NT2/D1 (cell line): ENCODE results near the gene ANKS6.
"Not testable (repeated sequence)": the region's sequence is repeated elsewhere in the genome, so short reads cannot be mapped to it uniquely, and the experiment has no call there.

Experiments
- DNase-seq: peaks from one replicate; pipeline ENCODE4 v3.0.0-alpha.2; 2011; ENCODE audit warnings: low read depth, low spot score
- H3K27me3 ChIP-seq: 2 replicates; pipeline ENCODE4 v1.6.0; 2011; ENCODE audit warnings: mild to moderate bottlenecking; ENCODE audit not compliant: insufficient read length, insufficient read depth
- H3K36me3 ChIP-seq: 2 replicates; pipeline ENCODE4 v1.6.1; 2011; ENCODE audit warnings: mild to moderate bottlenecking, low read length, mixed read lengths; ENCODE audit not compliant: insufficient read depth, insufficient read length
- H3K4me1 ChIP-seq: 2 replicates; pipeline ENCODE4 v1.5.1; 2011; ENCODE audit not compliant: insufficient read depth, insufficient read length
- H3K4me3 ChIP-seq: 2 replicates; pipeline ENCODE4 v1.5.1; 2011; ENCODE audit warnings: low read depth; ENCODE audit not compliant: insufficient read length
- H3K9ac ChIP-seq: 2 replicates; pipeline ENCODE4 v1.6.0; 2011; ENCODE audit warnings: low read depth; ENCODE audit not compliant: insufficient read length
- H3K9me3 ChIP-seq: 2 replicates; pipeline ENCODE4 v1.5.1; 2011; ENCODE audit warnings: mild to moderate bottlenecking, low read length; ENCODE audit not compliant: insufficient read depth
- SUZ12 ChIP-seq: IDR thresholded peaks from 2 replicates; pipeline ENCODE4 v1.6.1; 2011; ENCODE audit not compliant: insufficient read length, insufficient read depth; ENCODE audit errors: extremely low read depth
- YY1 ChIP-seq: IDR thresholded peaks from 2 replicates; pipeline ENCODE4 v1.6.1; 2011; ENCODE audit not compliant: insufficient read length, insufficient read depth
- ZNF274 ChIP-seq: IDR thresholded peaks from 2 replicates; pipeline ENCODE4 v1.6.1; 2011; ENCODE audit warnings: mild to moderate bottlenecking, low read depth, low read length

The ANKS6 gene

DNA sequence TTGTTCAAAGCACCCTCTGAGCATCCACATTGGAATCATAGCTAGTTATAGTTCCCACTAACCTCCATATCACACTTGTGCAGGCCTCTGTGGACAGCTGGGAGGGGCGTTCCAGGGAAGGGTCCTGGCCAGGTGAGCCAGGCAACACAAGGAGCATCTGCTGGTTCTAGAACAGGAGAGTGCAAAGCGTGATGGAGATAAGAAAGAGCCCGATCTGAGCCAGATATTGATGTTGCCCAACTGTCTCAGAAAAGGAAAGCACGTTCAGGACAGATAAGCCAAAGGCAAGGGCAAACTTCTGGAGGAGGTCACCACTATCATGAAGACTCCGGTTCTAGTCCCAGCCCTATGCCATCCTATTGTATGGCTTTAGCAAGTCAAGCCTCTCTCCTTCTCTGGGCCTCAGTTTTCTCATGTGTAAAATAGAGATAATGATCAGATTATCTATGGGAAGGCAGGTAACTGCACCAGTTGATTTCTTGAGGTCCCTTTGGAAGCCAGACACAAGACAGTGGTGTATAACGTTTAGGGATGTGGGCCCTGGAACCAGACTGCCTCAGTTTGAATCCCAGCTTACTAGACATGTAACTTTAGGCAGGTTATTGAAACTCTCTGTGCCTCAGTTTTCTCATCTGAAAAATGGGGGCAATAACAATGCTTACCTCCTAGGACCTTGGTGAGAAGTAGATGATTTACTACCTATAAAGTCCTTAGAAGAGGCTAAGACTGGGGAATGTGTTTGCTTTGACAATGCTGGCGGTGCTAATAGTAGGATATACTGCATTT, 107.5 kb downstream of the ANKS6 start:
- no peak for TF ChIP-seq SUZ12
- no peak for TF ChIP-seq ZNF274
- TF ChIP-seq YY1: no peak
- no peak for DNase-seq
- Histone ChIP-seq H3K9ac (no peak overlapping the region), H3K9me3 (no peaks in the 10 kb centered on the region), H3K36me3 (no peaks in the 10 kb centered on the region), H3K4me3 (no peak overlapping the region), H3K4me1 (no peaks in the 10 kb centered on the region), H3K27me3 (peaks cover 5% of the 10 kb centered on the region)

DNA sequence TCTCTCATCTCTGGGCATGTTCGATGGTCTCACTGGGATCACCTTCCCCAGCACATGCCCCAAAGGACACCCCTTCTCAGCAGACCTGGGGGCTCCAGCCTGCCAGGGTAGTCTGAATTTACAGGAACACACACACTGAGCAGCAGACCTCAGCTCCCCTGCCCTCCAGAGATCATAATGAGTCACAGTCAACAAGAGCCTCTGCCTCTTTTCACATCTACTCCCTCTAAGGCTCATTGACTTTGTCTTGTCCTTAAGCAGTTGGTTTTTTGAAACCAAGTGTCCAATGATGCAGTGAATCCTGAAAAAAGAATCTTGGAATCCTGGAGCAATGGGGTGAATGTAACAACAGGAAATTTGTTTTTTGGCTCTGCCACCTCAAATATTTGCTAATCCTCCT, 108.4 kb downstream of the ANKS6 start:
- Histone ChIP-seq H3K4me3 (no peak overlapping the region), H3K9me3 (no peaks in the 10 kb centered on the region), H3K9ac (no peak overlapping the region), H3K27me3 (peaks cover 5% of the 10 kb centered on the region), H3K4me1 (no peaks in the 10 kb centered on the region), H3K36me3 (no peaks in the 10 kb centered on the region)
- no peak for DNase-seq
- TF ChIP-seq SUZ12: no peak
- no peak for TF ChIP-seq YY1
- TF ChIP-seq ZNF274: no peak

DNA sequence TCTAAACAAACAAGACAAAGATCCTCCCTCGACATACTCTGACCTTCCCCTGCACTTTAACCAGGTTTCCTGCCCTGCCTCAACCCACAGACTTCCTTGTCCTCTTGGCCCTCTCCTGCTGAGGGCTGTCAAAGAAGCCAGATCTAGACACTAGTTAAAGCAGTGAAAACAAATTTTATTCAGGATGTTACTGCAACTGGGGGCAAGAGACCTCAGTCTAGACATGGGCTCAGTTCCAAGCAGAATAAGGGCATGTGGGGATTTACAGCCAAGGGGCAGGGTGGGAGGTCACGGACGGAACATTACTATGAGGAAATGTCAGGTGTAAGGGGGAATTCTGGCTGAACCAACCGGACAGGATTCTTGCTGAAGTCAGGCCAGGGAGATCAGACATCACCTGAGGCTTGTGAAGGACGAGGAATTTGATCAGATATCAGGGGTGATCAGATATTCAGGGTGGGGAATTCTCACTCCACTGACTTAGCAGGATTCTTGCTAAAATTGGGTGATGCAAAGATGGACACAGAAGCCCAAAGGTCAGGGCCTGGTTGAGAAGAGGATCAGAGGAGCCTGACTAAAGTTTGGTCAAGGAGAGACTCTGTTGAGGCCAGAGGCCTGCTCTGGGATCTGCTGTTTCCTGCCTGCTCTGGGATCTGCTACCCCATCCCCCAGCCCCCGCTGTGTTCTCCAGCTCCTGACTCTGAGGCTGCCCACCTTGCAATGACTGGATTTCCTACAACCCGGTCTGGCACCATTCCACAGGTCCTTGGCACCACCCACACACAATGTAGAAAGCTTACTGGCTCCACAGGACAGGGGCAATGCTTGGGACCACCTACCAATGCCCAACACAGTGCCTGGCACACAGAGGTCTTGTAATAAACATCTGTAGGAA, 109.1 kb downstream of the ANKS6 start:
- Histone ChIP-seq H3K9me3 (no peaks in the 10 kb centered on the region), H3K27me3 (peaks cover 5% of the 10 kb centered on the region), H3K4me3 (no peak overlapping the region), H3K36me3 (no peaks in the 10 kb centered on the region), H3K4me1 (no peaks in the 10 kb centered on the region), H3K9ac (no peak overlapping the region)
- no peak for TF ChIP-seq ZNF274
- no peak for DNase-seq

DNA sequence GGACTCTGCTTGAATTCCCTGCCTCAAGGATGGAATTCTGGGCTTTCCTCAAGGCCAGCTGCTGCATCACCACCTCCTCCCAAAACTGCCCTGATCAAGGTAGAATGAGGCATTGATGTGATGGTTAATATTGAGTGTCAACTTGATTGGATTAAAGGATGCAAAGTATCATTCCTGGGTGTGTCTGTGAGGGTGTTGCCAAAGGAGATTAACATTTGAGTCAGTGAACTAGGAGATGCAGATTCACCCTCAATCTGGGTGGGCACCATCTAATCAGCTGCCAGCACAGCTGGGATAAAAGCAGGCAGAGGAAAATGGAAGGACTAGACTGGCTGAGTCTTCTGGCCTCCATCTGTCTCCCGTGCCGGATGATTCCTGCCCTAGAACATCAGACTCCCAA, 111.5 kb downstream of the ANKS6 start:
- not testable (repeated sequence) for H3K9ac ChIP-seq, DNase-seq, H3K9me3 ChIP-seq, H3K4me1 ChIP-seq, H3K4me3 ChIP-seq, H3K27me3 ChIP-seq, H3K36me3 ChIP-seq
